H1 (cell line): ENCODE measurements around the gene DIPK2B.

ENCODE experiments used
- CREB1 ChIP-seq: IDR thresholded peaks from 2 replicates; pipeline ENCODE4 v1.6.1; 2012; ENCODE audit warnings: inconsistent platforms
- EP300 ChIP-seq, 2 experiments: IDR thresholded peaks; 1 replicate in 1 of 2; 2 replicates in 1 of 2; pipeline ENCODE4 v1.6.1; 2011 to 2012; ENCODE audit warnings: low read depth in 2 of 2, low read length in 2 of 2, mild to moderate bottlenecking in 2 of 2, borderline replicate concordance in 1 of 2, inconsistent platforms in 1 of 2, moderate library complexity in 1 of 2
- GABPA ChIP-seq: IDR thresholded peaks from 2 replicates; pipeline ENCODE4 v1.6.1; 2011; ENCODE audit warnings: mild to moderate bottlenecking, low read length, moderate library complexity, borderline replicate concordance; ENCODE audit not compliant: insufficient read depth
- HDAC2 ChIP-seq, 2 experiments: fragments of 300-600 bp in 1 of 2; sonication (generic) in 1 of 2; IDR thresholded peaks; 2 replicates each; pipeline ENCODE4 v1.6.1; 2011 to 2012; ENCODE audit warnings: low read depth in 2 of 2, low read length in 2 of 2, mild to moderate bottlenecking in 2 of 2, moderate library complexity in 2 of 2, borderline replicate concordance in 1 of 2, inconsistent platforms in 1 of 2
- HDAC6 ChIP-seq: IDR thresholded peaks from one replicate; pipeline ENCODE4 v1.7.1; 2012; ENCODE audit warnings: low read depth, mild to moderate bottlenecking, inconsistent platforms, low read length, moderate library complexity
- NANOG ChIP-seq: IDR thresholded peaks from 2 replicates; pipeline ENCODE4 v1.6.1; 2011; ENCODE audit warnings: low read length, low read depth, mild to moderate bottlenecking, inconsistent platforms; ENCODE audit not compliant: insufficient read depth, poor library complexity, severe bottlenecking
- NRF1 ChIP-seq: IDR thresholded peaks from 2 replicates; pipeline ENCODE4 v1.6.1; 2011; ENCODE audit warnings: mild to moderate bottlenecking, low read depth, low read length, improper control_type of control experiment
- POLR2AphosphoS5 ChIP-seq: IDR thresholded peaks from 2 replicates; pipeline ENCODE4 v1.6.1; 2011; ENCODE audit warnings: low read depth, low read length
- RAD21 ChIP-seq, 2 experiments: IDR thresholded peaks in 1 of 2; conservative IDR thresholded peaks in 1 of 2; 2 replicates each; pipeline ENCODE4 v1.6.1; 2011; ENCODE audit warnings: low read depth in 2 of 2, low read length in 2 of 2, improper control_type of control experiment in 1 of 2, inconsistent platforms in 1 of 2, mild to moderate bottlenecking in 1 of 2, moderate library complexity in 1 of 2
- SP2 ChIP-seq: IDR thresholded peaks from 2 replicates; pipeline ENCODE4 v1.6.1; 2012; ENCODE audit warnings: mild to moderate bottlenecking, low read length, inconsistent platforms
- SRF ChIP-seq: IDR thresholded peaks from 2 replicates; pipeline ENCODE4 v1.6.1; 2011; ENCODE audit warnings: mild to moderate bottlenecking, low read depth, low read length, moderate library complexity
- TBP ChIP-seq: IDR thresholded peaks from 2 replicates; pipeline ENCODE4 v1.6.1; 2011; ENCODE audit warnings: low read depth, low read length, improper control_type of control experiment
- TF ChIP-seq, protein P1 (sequence below), 3 experiments: IDR thresholded peaks; 1 replicate in 2 of 3; 2 replicates in 1 of 3; pipeline versions ENCODE4 v1.5.1 to v1.6.1; 2011; ENCODE audit warnings: low read length in 3 of 3, mild to moderate bottlenecking in 3 of 3, inconsistent platforms in 2 of 3, low read depth in 1 of 3, moderate library complexity in 1 of 3; ENCODE audit not compliant: insufficient read depth in 1 of 3; ENCODE audit errors: control extremely low read depth in 1 of 3
- TF ChIP-seq, protein P2 (sequence below): IDR thresholded peaks from 2 replicates; pipeline ENCODE4 v1.6.1; 2011; ENCODE audit warnings: low read length, improper control_type of control experiment

GRCh38 chrX:45233531-45233930 lies 32.9 kb upstream of the DIPK2B start:
- TF ChIP-seq, protein P1, sequence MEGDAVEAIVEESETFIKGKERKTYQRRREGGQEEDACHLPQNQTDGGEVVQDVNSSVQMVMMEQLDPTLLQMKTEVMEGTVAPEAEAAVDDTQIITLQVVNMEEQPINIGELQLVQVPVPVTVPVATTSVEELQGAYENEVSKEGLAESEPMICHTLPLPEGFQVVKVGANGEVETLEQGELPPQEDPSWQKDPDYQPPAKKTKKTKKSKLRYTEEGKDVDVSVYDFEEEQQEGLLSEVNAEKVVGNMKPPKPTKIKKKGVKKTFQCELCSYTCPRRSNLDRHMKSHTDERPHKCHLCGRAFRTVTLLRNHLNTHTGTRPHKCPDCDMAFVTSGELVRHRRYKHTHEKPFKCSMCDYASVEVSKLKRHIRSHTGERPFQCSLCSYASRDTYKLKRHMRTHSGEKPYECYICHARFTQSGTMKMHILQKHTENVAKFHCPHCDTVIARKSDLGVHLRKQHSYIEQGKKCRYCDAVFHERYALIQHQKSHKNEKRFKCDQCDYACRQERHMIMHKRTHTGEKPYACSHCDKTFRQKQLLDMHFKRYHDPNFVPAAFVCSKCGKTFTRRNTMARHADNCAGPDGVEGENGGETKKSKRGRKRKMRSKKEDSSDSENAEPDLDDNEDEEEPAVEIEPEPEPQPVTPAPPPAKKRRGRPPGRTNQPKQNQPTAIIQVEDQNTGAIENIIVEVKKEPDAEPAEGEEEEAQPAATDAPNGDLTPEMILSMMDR (IDR thresholded peaks at IDR 0.05; ENCODE audit: control extremely low read depth in 1 of 3, insufficient read depth in 1 of 3, low read depth in 1 of 3, low read length in 3 of 3): no peak
- no peak for TF ChIP-seq NANOG
- TF ChIP-seq EP300 (IDR thresholded peaks at IDR 0.05; ENCODE audit: borderline replicate concordance in 1 of 2, low read depth in 2 of 2, low read length in 2 of 2): no peak
- TF ChIP-seq TBP: no peak
- TF ChIP-seq CREB1: no peak
- TF ChIP-seq, protein P2, sequence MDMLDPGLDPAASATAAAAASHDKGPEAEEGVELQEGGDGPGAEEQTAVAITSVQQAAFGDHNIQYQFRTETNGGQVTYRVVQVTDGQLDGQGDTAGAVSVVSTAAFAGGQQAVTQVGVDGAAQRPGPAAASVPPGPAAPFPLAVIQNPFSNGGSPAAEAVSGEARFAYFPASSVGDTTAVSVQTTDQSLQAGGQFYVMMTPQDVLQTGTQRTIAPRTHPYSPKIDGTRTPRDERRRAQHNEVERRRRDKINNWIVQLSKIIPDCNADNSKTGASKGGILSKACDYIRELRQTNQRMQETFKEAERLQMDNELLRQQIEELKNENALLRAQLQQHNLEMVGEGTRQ: no peak
- no peak for TF ChIP-seq GABPA
- TF ChIP-seq POLR2AphosphoS5: no peak
- no peak for TF ChIP-seq NRF1
- no peak for TF ChIP-seq RAD21 (IDR thresholded peaks at IDR 0.05 in 1 of 2, conservative IDR thresholded peaks at IDR 0.05 in 1 of 2; ENCODE audit: low read depth in 2 of 2, low read length in 2 of 2)
- no peak for TF ChIP-seq HDAC6
- TF ChIP-seq SRF: no peak
- no peak for TF ChIP-seq HDAC2 (IDR thresholded peaks at IDR 0.05; ENCODE audit: borderline replicate concordance in 1 of 2, low read depth in 2 of 2, low read length in 2 of 2)
- TF ChIP-seq SP2: no peak
